IMR-90 (cell line): Measurements from ENCODE around the gene GALK1. TPM values are rescaled to one million over a fixed set of nuclear protein-coding genes. Genes with fewer than 3 reads are reported as not detected.

ENCODE experiments used
- ATAC-seq: fragments of 200-7000 bp; cut with Tn5 transposase; 2 replicates; pipeline ENCODE4 v1.9.1; 2020; ENCODE audit warnings: low read depth, mild to moderate bottlenecking, moderate library complexity
- BruUV-seq: library from RNA; stranded (reverse); fragments of 400-500 nt; replicated peaks from 2 replicates; lab custom pipeline; 2021; lab: Mats Ljungman, UMichigan
- CTCF ChIA-PET: fragments of 300-600 bp; formaldehyde crosslinking; extraction: SDS; loops from one replicate; lab custom pipeline; 2021; ENCODE audit warnings: antibody characterized with exemption; lab: Yijun Ruan, JAX
- POLR2A ChIA-PET: fragments of 300-600 bp; sonication (Branson Sonifier 250); formaldehyde crosslinking; loops from one replicate; lab custom pipeline; 2022; ENCODE audit warnings: antibody characterized with exemption; ENCODE audit not compliant: unreplicated experiment; lab: Charles Lee
- DNase-seq: peaks from one replicate; pipeline ENCODE4 v3.0.0; 2013
- H2AFZ ChIP-seq: replicated peaks from 2 replicates; pipeline ENCODE3; 2013; ENCODE audit warnings: low read length, mild to moderate bottlenecking; ENCODE audit not compliant: poor library complexity
- H2AK5ac ChIP-seq: 2 replicates; pipeline ENCODE4 v1.6.1; 2013; ENCODE audit warnings: low read depth, low read length, inconsistent platforms
- H2AK9ac ChIP-seq: replicated peaks from 2 replicates; pipeline ENCODE3; 2013; ENCODE audit warnings: mild to moderate bottlenecking, low read depth, low read length, moderate library complexity; ENCODE audit not compliant: poor library complexity
- H2BK120ac ChIP-seq: 2 replicates; pipeline ENCODE4 v1.6.1; 2013; ENCODE audit warnings: low read depth, low read length, inconsistent platforms
- H2BK15ac ChIP-seq: 3 replicates; pipeline ENCODE4 v1.6.1; 2013; ENCODE audit warnings: low read depth, low read length, inconsistent platforms
- H2BK20ac ChIP-seq: 2 replicates; pipeline ENCODE4 v1.6.1; 2013; ENCODE audit warnings: low read depth, mild to moderate bottlenecking, inconsistent platforms, low read length, moderate library complexity
- H2BK5ac ChIP-seq: 2 replicates; pipeline ENCODE4 v1.6.1; 2013; ENCODE audit warnings: mild to moderate bottlenecking, low read depth, low read length, inconsistent platforms; ENCODE audit not compliant: poor library complexity, severe bottlenecking
- H3K14ac ChIP-seq: replicated peaks from 2 replicates; pipeline ENCODE4 v1.6.1; 2013; ENCODE audit warnings: low read depth, low read length, inconsistent platforms
- H3K18ac ChIP-seq: 2 replicates; pipeline ENCODE4 v1.6.1; 2013; ENCODE audit warnings: low read depth, low read length, control low read depth
- H3K23ac ChIP-seq: 2 replicates; pipeline ENCODE4 v1.6.1; 2013; ENCODE audit warnings: low read depth, low read length, inconsistent platforms
- H3K27ac ChIP-seq: 2 replicates; pipeline ENCODE4 v1.5.1; 2013; ENCODE audit warnings: mild to moderate bottlenecking, control low read depth, low read length; ENCODE audit not compliant: insufficient read depth
- H3K27me3 ChIP-seq: 2 replicates; pipeline ENCODE4 v1.6.1; 2013; ENCODE audit warnings: low read length; ENCODE audit not compliant: control insufficient read depth, insufficient read depth
- H3K36me3 ChIP-seq: 2 replicates; pipeline ENCODE4 v1.6.1; 2013; ENCODE audit warnings: low read length, mixed read lengths; ENCODE audit not compliant: control insufficient read depth, insufficient read depth
- H3K4ac ChIP-seq: 2 replicates; pipeline ENCODE4 v1.6.1; 2013; ENCODE audit warnings: low read depth, low read length, inconsistent platforms
- H3K4me1 ChIP-seq: 2 replicates; pipeline ENCODE4 v1.6.1; 2013; ENCODE audit warnings: low read length, mixed read lengths; ENCODE audit not compliant: control insufficient read depth, insufficient read depth
- H3K4me2 ChIP-seq: 2 replicates; pipeline ENCODE4 v1.6.1; 2013; ENCODE audit warnings: low read depth, mild to moderate bottlenecking, control low read depth, low read length, moderate library complexity
- H3K4me3 ChIP-seq: 2 replicates; pipeline ENCODE4 v1.5.1; 2013; ENCODE audit warnings: low read depth, mild to moderate bottlenecking, control low read depth, low read length, moderate library complexity; ENCODE audit not compliant: insufficient read depth
- H3K56ac ChIP-seq: 2 replicates; pipeline ENCODE4 v1.6.1; 2013; ENCODE audit warnings: low read length, inconsistent platforms; ENCODE audit not compliant: insufficient read depth; ENCODE audit errors: extremely low read depth
- H3K79me1 ChIP-seq, 2 experiments: 2 replicates each; pipeline ENCODE4 v1.6.1; 2013; ENCODE audit warnings: low read length in 2 of 2, inconsistent platforms in 1 of 2, low read depth in 1 of 2
- H3K9ac ChIP-seq: 2 replicates; pipeline ENCODE4 v1.6.1; 2013; ENCODE audit warnings: low read depth, low read length, control low read depth
- H3K9me1 ChIP-seq: 2 replicates; pipeline ENCODE4 v1.6.1; 2013; ENCODE audit warnings: low read length, inconsistent platforms; ENCODE audit not compliant: insufficient read depth
- H3K9me3 ChIP-seq: 2 replicates; pipeline ENCODE4 v1.6.1; 2013; ENCODE audit warnings: low read length; ENCODE audit not compliant: control insufficient read depth, insufficient read depth
- H4K20me1 ChIP-seq: 2 replicates; pipeline ENCODE4 v1.6.1; 2013; ENCODE audit warnings: low read length, inconsistent platforms; ENCODE audit not compliant: insufficient read depth
- H4K5ac ChIP-seq: 2 replicates; pipeline ENCODE4 v1.6.1; 2013; ENCODE audit warnings: mild to moderate bottlenecking, low read depth, low read length, control low read depth
- H4K8ac ChIP-seq, 2 experiments: 2 replicates each; pipeline ENCODE4 v1.6.1; 2013; ENCODE audit warnings: low read depth in 2 of 2, low read length in 2 of 2, control low read depth in 1 of 2, inconsistent platforms in 1 of 2
- H4K91ac ChIP-seq: 2 replicates; pipeline ENCODE4 v1.6.1; 2013; ENCODE audit warnings: low read depth, low read length, inconsistent platforms; ENCODE audit not compliant: insufficient read depth
- CHD1 ChIP-seq: IDR thresholded peaks from 2 replicates; pipeline ENCODE4 v1.6.1; 2012; ENCODE audit warnings: low read depth, low read length, improper control_type of control experiment
- CTCF ChIP-seq: conservative IDR thresholded peaks from 2 replicates; pipeline ENCODE4 v1.5.1; 2012; ENCODE audit warnings: mild to moderate bottlenecking, low read depth, low read length, improper control_type of control experiment
- MAFK ChIP-seq: IDR thresholded peaks from 2 replicates; pipeline ENCODE4 v1.6.1; 2012; ENCODE audit warnings: low read depth, low read length, improper control_type of control experiment
- MAZ ChIP-seq: IDR thresholded peaks from 2 replicates; pipeline ENCODE4 v1.6.1; 2012; ENCODE audit warnings: low read depth, mild to moderate bottlenecking, low read length, improper control_type of control experiment, moderate library complexity, borderline replicate concordance
- NFE2L2 ChIP-seq: fragments of 150-350 bp; IDR thresholded peaks from 2 replicates; pipeline ENCODE4 v1.6.1; 2016; ENCODE audit warnings: low read depth, mild to moderate bottlenecking, low read length
- POLR2A ChIP-seq: IDR thresholded peaks from 2 replicates; pipeline ENCODE4 v1.6.1; 2012; ENCODE audit warnings: mild to moderate bottlenecking, low read depth, low read length
- RCOR1 ChIP-seq: IDR thresholded peaks from 2 replicates; pipeline ENCODE4 v1.6.1; 2012; ENCODE audit warnings: mild to moderate bottlenecking, low read length, improper control_type of control experiment; ENCODE audit not compliant: insufficient replicate concordance
- RFX5 ChIP-seq: IDR thresholded peaks from 2 replicates; pipeline ENCODE4 v1.8.0; 2012; ENCODE audit warnings: low read depth, mild to moderate bottlenecking, low read length, moderate library complexity
- WGBS, 2 experiments: methylation state at CpG; one replicate each; pipeline versions ENCODE4 v1.1.5 to v1.1.7; 2013; ENCODE audit warnings: missing lambda C conversion rate in 2 of 2; ENCODE audit not compliant: insufficient read length in 1 of 2; ENCODE audit errors: extremely low coverage in 2 of 2; 5-methylcytosine and 5-hydroxymethylcytosine counted together
- dilution Hi-C: fragments of 300-500 bp; cut with HindIII; formaldehyde crosslinking; loops from one replicate; pipeline ENCODE4 v1.14.3; 2018; ENCODE audit warnings: low sequenced_read_pairs; ENCODE audit not compliant: unreplicated experiment
- in situ Hi-C: fragments of 300-500 bp; cut with MboI; formaldehyde crosslinking; loops from 3 replicates; pipeline ENCODE4 v1.14.3; 2019; ENCODE audit warnings: low sequenced_read_pairs, inconsistent platforms, mixed read lengths
- intact Hi-C: fragments of 100-400 bp; cut with micrococcal nuclease; formaldehyde crosslinking; loops from 2 replicates; pipeline ENCODE4 v1.10.0; 2022
- polyA plus RNA-seq, 3 experiments: library from polyadenylated mRNA; depleted of rRNA; stranded (reverse); fragments of >200 nt; gene quantifications; 2 replicates each; pipeline ENCODE4 v1.2.3, GENCODE V29; 2012; ENCODE audit warnings: low replicate concordance in 1 of 3
- total RNA-seq: library from RNA; depleted of rRNA; stranded (reverse); fragments of >200 nt; gene quantifications from 2 replicates; pipeline ENCODE4 v1.2.3, GENCODE V29; 2012
- TF ChIP-seq, protein P1 (sequence below): fragments of 150-350 bp; IDR thresholded peaks from 2 replicates; pipeline ENCODE4 v1.6.1; 2016; ENCODE audit warnings: low read depth, mild to moderate bottlenecking, low read length, moderate library complexity, borderline replicate concordance

The GALK1 gene
- total and polyA plus RNA-seq, 2 of the 4 experiments (the other 2 are of a cell fraction): 19.9 to 21.9 TPM

DNA sequence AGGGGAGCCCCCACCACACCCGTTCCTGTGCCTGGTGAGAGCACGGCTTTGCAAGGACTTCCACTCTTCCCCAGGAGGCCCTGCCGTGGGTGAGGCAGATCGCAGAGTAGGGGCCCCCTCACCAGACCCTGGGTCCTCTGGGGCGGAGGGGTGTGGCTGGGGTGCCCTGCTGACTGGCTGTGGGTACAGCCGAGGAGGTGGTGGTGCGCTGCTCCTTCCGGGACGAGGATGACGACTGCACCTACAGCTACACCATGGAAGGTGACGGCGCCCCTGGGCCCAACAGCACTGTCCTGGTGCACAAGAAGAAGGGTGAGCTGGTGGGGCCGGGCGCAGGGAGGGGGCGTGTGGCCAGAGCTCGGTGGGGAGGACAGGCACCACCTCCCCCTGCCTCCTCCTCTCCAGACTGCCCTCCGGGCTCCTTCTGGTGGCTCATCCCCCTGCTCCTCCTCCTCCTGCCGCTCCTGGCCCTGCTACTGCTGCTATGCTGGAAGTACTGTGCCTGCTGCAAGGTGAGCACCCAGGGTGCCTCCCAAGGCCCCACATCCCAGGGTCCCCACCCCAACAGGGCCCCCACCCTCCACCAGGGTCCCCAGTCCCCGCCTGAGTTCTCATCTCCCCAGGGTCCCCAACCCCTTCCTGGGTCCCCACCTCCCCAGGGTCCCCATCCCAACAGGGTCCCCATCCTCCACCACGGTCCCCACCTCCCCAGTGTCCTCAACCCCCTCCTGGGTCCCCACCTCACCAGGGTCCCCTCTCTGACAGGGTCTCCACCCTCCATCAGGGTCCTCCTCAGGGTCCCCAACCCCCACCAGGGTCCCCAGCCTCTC, 27.6 kb downstream of the GALK1 start:
- Histone ChIP-seq H3K79me1 (no peaks in the 10 kb centered on the region), H3K9ac (no peak overlapping the region), H4K8ac (no peak overlapping the region), H3K4ac (no peak overlapping the region), H2AK5ac (no peak overlapping the region), H3K27me3 (peaks cover 2% of the 10 kb centered on the region; the same call in 1 of the 2 replicates), H3K27ac (no peak overlapping the region), H3K4me3 (no peak overlapping the region), H2BK120ac (no peak overlapping the region), H3K14ac (no peak overlapping the region), H2BK5ac (no peak overlapping the region), H4K91ac (no peak overlapping the region), H3K23ac (no peak overlapping the region), H3K18ac (no peak overlapping the region), H3K9me1 (no peaks in the 10 kb centered on the region), H3K4me1 (no peaks in the 10 kb centered on the region), H2AK9ac (no peak overlapping the region), H4K5ac (no peak overlapping the region), H3K9me3 (no peaks in the 10 kb centered on the region), H2BK20ac (no peak overlapping the region), H2AFZ (no peak overlapping the region), H3K56ac (no peak overlapping the region), H4K20me1 (no peaks in the 10 kb centered on the region), H3K36me3 (no peaks in the 10 kb centered on the region), H2BK15ac (no peak overlapping the region), H3K4me2 (no peak overlapping the region)
- in situ Hi-C loops (no loop called here), dilution Hi-C loops (no loop called here), intact Hi-C loops (no loop called here)
- WGBS, 2 experiments: 56% methylated on average over 8 of the region's 20 CpGs; no CpG with 5 or more reads in 1 of the 2 experiments
- BruUV-seq: no TSS peak
- CTCF ChIA-PET: interaction anchor here (1.0 to 1.8 kb wide), 3 partner anchors 10 to 103 kb away, joined by 3 to 9 read pairs (median 3); no protein-coding TSS in a partner anchor
- TF ChIP-seq MAFK (no peak), NFE2L2 (no peak), RFX5 (no peak), CTCF (no peak), RCOR1 (no peak), POLR2A (no peak), CHD1 (no peak), MAZ (no peak)
- TF ChIP-seq, protein P1, sequence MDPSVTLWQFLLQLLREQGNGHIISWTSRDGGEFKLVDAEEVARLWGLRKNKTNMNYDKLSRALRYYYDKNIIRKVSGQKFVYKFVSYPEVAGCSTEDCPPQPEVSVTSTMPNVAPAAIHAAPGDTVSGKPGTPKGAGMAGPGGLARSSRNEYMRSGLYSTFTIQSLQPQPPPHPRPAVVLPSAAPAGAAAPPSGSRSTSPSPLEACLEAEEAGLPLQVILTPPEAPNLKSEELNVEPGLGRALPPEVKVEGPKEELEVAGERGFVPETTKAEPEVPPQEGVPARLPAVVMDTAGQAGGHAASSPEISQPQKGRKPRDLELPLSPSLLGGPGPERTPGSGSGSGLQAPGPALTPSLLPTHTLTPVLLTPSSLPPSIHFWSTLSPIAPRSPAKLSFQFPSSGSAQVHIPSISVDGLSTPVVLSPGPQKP: no peak
- no peak for ATAC-seq
- POLR2A ChIA-PET: interaction anchor here (0.6 kb wide), 1 partner anchor 109 kb away, joined by 3 read pairs; no protein-coding TSS in a partner anchor
- DNase-seq: no peak
